Liver (tissue), 9 donors: ENCODE data around the gene CD209. TPM values are rescaled to one million over a fixed set of nuclear protein-coding genes. Genes with fewer than 3 reads are reported as not detected.

ENCODE experiments used
- DNase-seq: peaks from one replicate; pipeline ENCODE4 v3.0.0-alpha.2; 2017; ENCODE audit warnings: low spot score
- H3K27ac ChIP-seq, 2 donors: one replicate each; pipeline ENCODE4 v1.7.0; 2013; ENCODE audit warnings: inconsistent platforms in 2 of 2, low read length in 2 of 2, control low read depth in 1 of 2, low read depth in 1 of 2, mild to moderate bottlenecking in 1 of 2
- H3K27me3 ChIP-seq, 4 donors: one replicate each; pipeline versions ENCODE4 v1.6.1 to v1.7.0; 2013; ENCODE audit warnings: low read length in 3 of 4, inconsistent platforms in 1 of 4, mild to moderate bottlenecking in 1 of 4, moderate library complexity in 1 of 4; ENCODE audit not compliant: control insufficient read depth in 4 of 4, insufficient read depth in 4 of 4
- H3K36me3 ChIP-seq, 4 donors: one replicate each; pipeline versions ENCODE4 v1.6.1 to v1.7.0; 2013; ENCODE audit warnings: low read length in 3 of 4, mild to moderate bottlenecking in 3 of 4, low read depth in 1 of 4, moderate library complexity in 1 of 4; ENCODE audit not compliant: control insufficient read depth in 4 of 4, insufficient read depth in 3 of 4
- H3K4me1 ChIP-seq, 4 donors: one replicate each; pipeline versions ENCODE4 v1.6.1 to v1.7.0; 2013; ENCODE audit warnings: low read length in 3 of 4, mild to moderate bottlenecking in 3 of 4, moderate library complexity in 1 of 4; ENCODE audit not compliant: control insufficient read depth in 4 of 4, insufficient read depth in 4 of 4
- H3K4me3 ChIP-seq, 3 donors: one replicate each; pipeline versions ENCODE4 v1.6.1 to v1.7.0; 2013; ENCODE audit warnings: low read length in 3 of 3, control low read depth in 1 of 3, low read depth in 1 of 3, mild to moderate bottlenecking in 1 of 3
- H3K9ac ChIP-seq, 2 donors: one replicate each; pipeline ENCODE4 v1.7.0; 2013; ENCODE audit warnings: low read length in 2 of 2, mild to moderate bottlenecking in 2 of 2, moderate library complexity in 2 of 2, control low read depth in 1 of 2, low read depth in 1 of 2
- H3K9me3 ChIP-seq, 4 donors: one replicate each; pipeline versions ENCODE4 v1.6.1 to v1.7.0; 2013; ENCODE audit warnings: low read length in 3 of 4; ENCODE audit not compliant: control insufficient read depth in 4 of 4
- CTCF ChIP-seq: fragments of 150-350 bp; IDR thresholded peaks from 2 replicates; pipeline ENCODE4 v1.5.1; 2017; ENCODE audit warnings: improper control_type of control experiment, low read depth, low read length; ENCODE audit not compliant: missing input control
- EGR1 ChIP-seq, 2 donors: IDR thresholded peaks; 2 replicates each; pipeline ENCODE4 v1.6.1; 2016 to 2018; ENCODE audit warnings: antibody characterized with exemption in 2 of 2, low read depth in 2 of 2
- FOXA1 ChIP-seq: IDR thresholded peaks from 2 replicates; pipeline ENCODE4 v1.6.1; 2016; ENCODE audit warnings: antibody characterized with exemption
- FOXA2 ChIP-seq: IDR thresholded peaks from 2 replicates; pipeline ENCODE4 v1.6.1; 2016; ENCODE audit warnings: antibody characterized with exemption
- HNF4A ChIP-seq, 2 donors: conservative IDR thresholded peaks; 2 replicates each; pipeline ENCODE4 v1.6.1; 2016; ENCODE audit warnings: antibody characterized with exemption in 2 of 2, mild to moderate bottlenecking in 2 of 2
- HNF4G ChIP-seq: IDR thresholded peaks from 2 replicates; pipeline ENCODE4 v1.6.1; 2016; ENCODE audit warnings: antibody characterized with exemption
- JUND ChIP-seq, 2 donors: IDR thresholded peaks; 2 replicates each; pipeline ENCODE4 v1.6.1; 2016; ENCODE audit warnings: antibody characterized with exemption in 2 of 2
- RAD21 ChIP-seq, 2 donors: IDR thresholded peaks; 2 replicates each; pipeline ENCODE4 v1.6.1; 2016; ENCODE audit warnings: antibody characterized with exemption in 2 of 2, mild to moderate bottlenecking in 2 of 2
- RXRA ChIP-seq, 2 donors: IDR thresholded peaks; 2 replicates each; pipeline ENCODE4 v1.6.1; 2017 to 2018; ENCODE audit warnings: antibody characterized with exemption in 2 of 2, mild to moderate bottlenecking in 1 of 2
- SP1 ChIP-seq: IDR thresholded peaks from 2 replicates; pipeline ENCODE4 v1.6.1; 2018; ENCODE audit warnings: antibody characterized with exemption, mild to moderate bottlenecking
- TAF1 ChIP-seq: conservative IDR thresholded peaks from 2 replicates; pipeline ENCODE4 v1.6.1; 2016; ENCODE audit warnings: antibody characterized with exemption, mild to moderate bottlenecking
- YY1 ChIP-seq: IDR thresholded peaks from 2 replicates; pipeline ENCODE4 v1.6.1; 2016; ENCODE audit warnings: antibody characterized with exemption, mild to moderate bottlenecking
- ZBTB33 ChIP-seq: IDR thresholded peaks from 2 replicates; pipeline ENCODE4 v1.6.1; 2016; ENCODE audit warnings: antibody characterized with exemption
- WGBS: extraction: QIAGEN DNeasy Blood & Tissue Kit; methylation state at CpG from one replicate; pipeline ENCODE4 v1.1.7; 2013; 5-methylcytosine and 5-hydroxymethylcytosine counted together
- polyA plus RNA-seq, 2 donors: library from polyadenylated mRNA; stranded (reverse) in 1 of 2; unstranded in 1 of 2; fragments of 200-250 nt in 1 of 2; fragments of >200 nt in 1 of 2; fragmentation: Nextera tagmentation in 1 of 2; extraction: Ambion mirVana in 1 of 2; gene quantifications; one replicate each; pipeline versions ENCODE4 v1.2.1 to v1.2.3, GENCODE V29; 2013 to 2015
- total RNA-seq, 2 donors: library from RNA; depleted of rRNA; stranded (reverse); fragments of >200 nt; gene quantifications; one replicate each; pipeline ENCODE4 v1.2.3, GENCODE V29; 2014
- TF ChIP-seq, protein P1 (sequence below): IDR thresholded peaks from 2 replicates; pipeline ENCODE4 v1.6.1; 2016; ENCODE audit warnings: antibody characterized with exemption
- donor health status: healthy.
- donor health status: healthy.
- donor health status: healthy.
- donor health status: healthy.
- donor health status: healthy.

The CD209 gene
- total and polyA plus RNA-seq, 4 donors: 0.44 to 3.5 (median 1.8) TPM

- Histone ChIP-seq H3K4me1 (no peaks in the 10 kb centered on the region), H3K9ac (no peak overlapping the region), H3K9me3 (no peaks in the 10 kb centered on the region), H3K36me3 (no peaks in the 10 kb centered on the region), H3K4me3 (no peak overlapping the region), H3K27me3 (no peaks in the 10 kb centered on the region), H3K27ac (no peak overlapping the region)
- no peak for DNase-seq
- TF ChIP-seq HNF4A (conservative IDR thresholded peaks at IDR 0.05) (no peak), SP1 (no peak), FOXA2 (no peak), RXRA (IDR thresholded peaks at IDR 0.05) (no peak), RAD21 (IDR thresholded peaks at IDR 0.05) (no peak), HNF4G (no peak), JUND (IDR thresholded peaks at IDR 0.05) (no peak), FOXA1 (no peak), YY1 (no peak), ZBTB33 (no peak), CTCF (no peak), TAF1 (no peak)
- TF ChIP-seq, protein P1, sequence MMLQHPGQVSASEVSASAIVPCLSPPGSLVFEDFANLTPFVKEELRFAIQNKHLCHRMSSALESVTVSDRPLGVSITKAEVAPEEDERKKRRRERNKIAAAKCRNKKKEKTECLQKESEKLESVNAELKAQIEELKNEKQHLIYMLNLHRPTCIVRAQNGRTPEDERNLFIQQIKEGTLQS: no peak
- 73% methylated on average over 6 of the region's 6 CpGs for WGBS
Observed at GRCh38 chr19:7740682-7741054, 6.7 kb downstream of the CD209 start.

GRCh38 chr19:7739801-7740681, 7.3 kb downstream of the CD209 start:
- Histone ChIP-seq H3K27ac (no peak overlapping the region), H3K36me3 (no peaks in the 10 kb centered on the region), H3K4me1 (no peaks in the 10 kb centered on the region), H3K4me3 (no peak overlapping the region), H3K9me3 (no peaks in the 10 kb centered on the region), H3K27me3 (no peaks in the 10 kb centered on the region), H3K9ac (no peak overlapping the region)
- 73% methylated on average over 19 of the region's 19 CpGs for WGBS
- DNase-seq: no peak
- no peak for TF ChIP-seq FOXA1
- no peak for TF ChIP-seq HNF4A (conservative IDR thresholded peaks at IDR 0.05)
- TF ChIP-seq, protein P1: no peak
- no peak for TF ChIP-seq TAF1
- no peak for TF ChIP-seq YY1
- no peak for TF ChIP-seq ZBTB33
- no peak for TF ChIP-seq CTCF
- no peak for TF ChIP-seq RAD21 (IDR thresholded peaks at IDR 0.05)
- TF ChIP-seq EGR1 (IDR thresholded peaks at IDR 0.05; ENCODE audit: low read depth in 2 of 2): no peak
- TF ChIP-seq SP1: no peak
- no peak for TF ChIP-seq HNF4G
